ENCODE results near the gene FECH.
"Not testable (repeated sequence)": the region's sequence is repeated elsewhere in the genome, so short reads cannot be mapped to it uniquely, and the experiment has no call there.

The FECH gene

DNA sequence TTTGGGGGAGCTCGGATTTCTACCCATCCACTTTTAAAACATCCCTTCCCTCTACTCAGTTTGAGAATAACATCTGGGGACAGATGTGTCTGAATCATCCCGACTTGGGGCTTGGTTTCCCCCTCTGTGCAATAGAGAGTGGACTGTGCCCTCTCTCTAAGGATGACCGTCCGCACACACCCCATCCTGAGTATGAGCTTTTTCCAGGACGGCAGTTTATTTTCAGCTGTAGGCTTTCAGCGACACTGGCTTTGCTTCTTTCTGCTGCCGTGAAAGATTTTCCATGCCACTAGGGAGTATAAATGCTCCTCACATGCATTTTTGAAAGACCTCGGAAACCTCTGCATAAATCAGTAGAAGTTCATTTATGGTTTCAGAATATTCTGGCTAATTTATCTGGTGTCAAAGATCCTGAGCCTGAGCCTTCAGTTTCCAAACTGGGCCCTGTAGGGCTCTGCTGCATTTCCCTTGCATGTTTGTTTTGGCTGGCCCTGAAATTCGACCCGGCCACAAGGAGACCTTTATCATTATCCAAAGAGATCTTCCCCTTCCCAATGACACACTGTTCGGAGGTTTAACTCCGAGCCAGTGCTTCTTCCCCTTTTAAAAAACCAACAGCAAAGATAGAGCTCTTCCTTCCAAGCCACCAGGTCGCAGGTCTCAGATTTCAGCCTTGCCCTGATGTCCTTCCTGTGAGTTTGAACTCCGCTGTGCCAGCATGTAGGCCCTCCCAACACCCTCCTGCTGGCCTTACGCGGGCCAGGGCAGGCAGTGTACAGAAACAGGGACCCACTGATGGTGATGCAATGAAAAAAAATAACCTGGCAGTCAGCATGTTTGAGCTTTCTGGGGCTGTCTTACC lies 53.3 kb downstream of the FECH start:
- no peak for DNase-seq (ENCODE audit: low spot score)

DNA sequence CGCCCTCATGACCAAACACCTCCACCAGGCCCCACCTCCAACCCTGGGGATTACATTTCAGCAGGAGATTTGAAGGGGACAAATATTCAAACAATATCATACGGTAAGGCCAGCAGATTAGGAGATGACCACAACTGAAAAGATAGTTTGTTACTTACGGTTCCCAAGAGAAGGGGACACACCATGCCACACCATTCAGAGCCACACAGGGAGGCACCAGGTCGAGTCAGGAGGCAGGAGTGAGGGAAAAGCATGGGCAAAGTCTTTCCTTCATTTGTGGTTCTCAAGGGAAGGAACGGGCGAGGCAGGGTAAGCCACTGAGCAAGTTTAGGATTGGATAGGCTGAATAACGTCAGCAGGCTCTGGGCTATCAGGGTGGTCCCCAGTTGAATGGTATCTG lies 57.4 kb downstream of the FECH start:
- no peak for DNase-seq (ENCODE audit: low spot score)

DNA sequence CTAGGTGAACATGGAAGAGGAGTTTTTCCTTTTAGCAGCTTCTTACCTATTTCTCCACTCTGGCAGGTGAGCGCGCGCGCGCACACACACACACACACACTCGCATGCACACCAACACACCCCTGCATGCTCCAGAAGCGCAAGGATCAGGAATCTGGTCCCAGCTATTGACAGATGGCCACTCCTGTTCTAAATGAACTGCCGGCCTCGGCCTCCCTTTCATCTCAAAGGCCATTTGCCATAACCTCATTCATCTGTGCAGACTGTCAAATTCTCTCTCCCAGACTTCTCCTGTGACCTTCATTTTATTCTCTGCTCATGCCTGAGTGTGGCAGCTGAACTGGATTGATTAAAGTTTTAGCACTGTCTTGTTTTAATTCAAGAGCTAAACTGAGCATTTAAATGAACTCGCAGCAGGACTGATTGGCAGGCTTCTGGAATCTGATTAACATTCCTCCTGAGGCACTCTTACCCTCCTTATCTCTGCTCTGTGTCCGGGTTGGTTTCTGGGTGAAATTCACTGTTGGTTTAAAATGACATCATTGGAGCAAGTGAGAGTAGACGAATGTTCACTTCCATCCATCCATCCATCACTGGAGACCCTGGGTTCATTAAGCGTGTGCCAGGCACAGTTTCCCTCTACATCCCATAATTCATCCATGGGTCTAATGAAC lies 58.8 kb downstream of the FECH start:
- DNase-seq (ENCODE audit: low spot score) = no peak

DNA sequence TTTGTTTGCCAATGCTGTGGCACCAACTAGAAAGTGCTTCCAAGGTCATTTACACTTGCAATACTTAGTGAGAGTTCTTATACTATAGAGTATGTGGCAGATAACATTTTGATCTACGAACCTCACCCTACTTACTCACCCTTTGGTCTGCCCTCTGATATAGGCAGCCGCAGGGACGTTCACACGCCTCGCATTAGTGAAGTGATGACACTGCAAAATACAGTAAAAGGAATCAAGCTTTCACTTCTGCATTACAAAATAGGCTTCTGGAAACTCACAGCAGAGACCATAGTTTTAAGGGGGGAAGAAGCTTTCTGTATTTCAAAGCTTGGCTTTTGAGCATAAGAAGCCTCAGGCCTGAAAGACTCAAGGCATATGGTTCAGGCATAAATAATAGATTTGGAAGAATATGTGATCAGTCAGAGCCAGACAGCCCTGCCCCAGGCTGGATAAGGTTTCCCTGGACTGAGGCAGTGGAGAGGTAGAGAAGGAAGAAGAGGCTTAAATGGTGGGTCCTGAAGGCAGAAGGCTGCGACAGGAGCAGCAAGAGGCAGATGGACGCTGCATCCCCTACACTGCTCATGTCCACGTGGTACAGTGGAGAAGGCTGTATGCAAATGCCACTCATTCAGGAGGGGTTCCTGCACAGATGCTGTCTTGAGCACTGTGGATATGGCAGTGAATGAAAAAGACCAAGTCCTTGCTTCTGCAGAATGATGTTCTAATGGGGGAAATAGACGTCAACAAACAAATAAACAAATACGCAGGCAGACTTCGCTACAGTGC lies 63.1 kb downstream of the FECH start:
- DNase-seq (ENCODE audit: low spot score) = no peak

DNA sequence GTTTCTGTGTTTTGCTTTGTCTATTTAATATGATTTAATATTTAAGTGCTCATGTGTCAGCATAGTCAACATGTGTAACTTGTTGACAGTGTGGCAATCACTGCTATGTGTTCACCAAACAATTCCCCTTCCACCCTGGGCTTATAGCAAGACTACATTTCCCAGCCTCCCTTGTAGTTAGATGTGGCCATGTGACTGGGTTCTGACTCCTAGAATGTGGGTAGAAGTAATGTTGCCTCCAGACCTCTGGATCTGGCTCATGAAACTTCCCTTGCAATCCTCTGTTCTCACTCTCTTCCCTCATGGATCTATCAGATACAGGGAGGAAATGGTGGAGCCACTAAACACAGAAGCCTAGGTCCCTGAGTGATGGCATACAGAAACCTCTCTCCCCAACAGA lies 64.2 kb downstream of the FECH start:
- DNase-seq (ENCODE audit: low spot score) = not testable (repeated sequence)

DNA sequence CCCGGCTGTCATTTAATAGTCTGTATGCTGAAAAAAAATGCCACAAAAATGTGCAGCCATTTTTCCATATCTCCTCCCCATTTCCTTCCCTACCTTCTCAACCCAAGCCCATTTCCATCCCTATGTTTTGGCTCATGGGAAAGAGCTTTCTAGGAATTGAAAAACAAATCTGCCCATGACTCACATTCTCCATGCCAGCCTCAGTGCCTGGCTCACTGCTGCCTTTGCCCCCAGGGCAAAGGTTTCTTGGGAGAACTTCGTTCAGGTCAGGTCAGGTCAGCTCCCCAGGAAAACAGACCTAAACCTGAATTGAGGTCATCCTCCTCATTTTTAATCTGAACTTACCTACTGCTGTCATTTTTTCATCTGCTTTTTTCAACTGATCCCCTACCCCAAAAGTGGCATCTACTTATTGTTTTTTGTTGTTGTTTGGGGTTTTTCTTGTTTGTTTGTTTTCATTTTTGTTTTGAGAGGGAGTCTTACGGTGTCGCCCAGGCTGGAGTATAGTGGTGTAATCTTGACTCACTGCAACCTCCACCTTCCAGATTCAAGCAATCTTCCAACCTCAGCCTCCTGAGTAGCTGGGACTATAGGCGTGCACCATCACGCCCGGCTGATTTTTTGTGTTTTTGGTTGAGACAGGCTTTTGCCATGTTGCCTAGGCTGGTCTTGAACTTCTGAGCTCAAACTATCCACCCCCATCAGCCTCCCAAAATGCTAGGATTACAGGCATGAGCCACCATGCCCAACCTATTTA lies 66.7 kb downstream of the FECH start:
- DNase-seq (ENCODE audit: low spot score) = no peak

DNA sequence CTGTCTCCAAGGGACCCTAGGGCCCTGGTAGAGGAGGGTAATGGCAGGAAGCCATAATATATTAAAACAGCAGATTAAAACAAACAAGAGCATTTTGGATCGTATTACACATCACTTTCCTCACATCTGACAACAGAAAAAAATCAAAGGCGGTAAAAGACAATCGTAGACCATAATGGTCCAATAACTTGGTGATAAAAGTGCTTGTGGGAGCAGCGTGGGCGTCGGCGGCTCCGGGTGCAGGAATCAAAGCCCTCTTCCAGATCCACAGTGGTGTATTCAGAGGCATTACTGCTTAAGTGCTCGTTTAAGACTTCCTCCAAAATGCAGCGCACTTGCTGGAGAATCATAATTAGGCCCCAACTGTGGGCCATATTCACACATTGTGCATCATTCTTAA lies 68.0 kb downstream of the FECH start:
- no peak for DNase-seq (ENCODE audit: low spot score)

DNA sequence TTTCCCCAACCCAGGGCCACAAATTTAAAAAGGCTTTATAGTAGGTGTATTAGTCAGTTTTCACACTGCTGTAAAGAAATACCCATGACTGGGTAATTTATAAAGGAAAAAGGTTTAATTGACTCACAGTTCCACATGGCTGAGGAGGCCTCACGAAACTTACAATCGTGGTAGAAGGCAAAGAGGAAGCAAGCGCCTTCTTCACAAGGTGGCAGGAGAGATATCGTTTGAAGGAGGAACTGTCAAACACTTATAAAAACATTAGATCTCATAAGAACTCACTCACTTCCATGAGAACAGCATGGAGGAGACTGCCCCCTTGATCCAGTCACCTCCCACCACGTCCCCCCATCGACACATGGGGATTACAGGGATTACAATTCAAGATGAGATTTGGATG lies 70.4 kb downstream of the FECH start:
- DNase-seq (ENCODE audit: low spot score) = no peak

DNA sequence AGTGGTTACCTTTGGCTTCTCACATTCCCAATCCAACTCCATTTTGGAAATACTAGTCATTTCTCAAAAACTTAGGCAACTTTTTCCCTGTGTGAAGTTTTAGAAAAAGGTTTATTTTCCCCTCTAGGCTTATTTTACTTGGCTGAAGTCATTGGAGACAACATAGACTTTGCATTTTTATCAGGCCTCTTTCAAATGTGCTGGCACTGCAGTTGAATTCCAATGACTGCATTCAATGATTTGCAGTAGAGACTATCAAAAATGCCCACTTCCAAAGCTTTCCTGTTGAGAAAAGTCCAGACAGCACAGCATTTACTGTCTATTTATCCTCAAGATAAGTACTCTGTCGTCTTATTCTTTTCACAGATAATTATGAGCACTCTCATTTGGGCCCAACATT lies 81.3 kb downstream of the FECH start:
- no peak for DNase-seq (ENCODE audit: low spot score)

DNA sequence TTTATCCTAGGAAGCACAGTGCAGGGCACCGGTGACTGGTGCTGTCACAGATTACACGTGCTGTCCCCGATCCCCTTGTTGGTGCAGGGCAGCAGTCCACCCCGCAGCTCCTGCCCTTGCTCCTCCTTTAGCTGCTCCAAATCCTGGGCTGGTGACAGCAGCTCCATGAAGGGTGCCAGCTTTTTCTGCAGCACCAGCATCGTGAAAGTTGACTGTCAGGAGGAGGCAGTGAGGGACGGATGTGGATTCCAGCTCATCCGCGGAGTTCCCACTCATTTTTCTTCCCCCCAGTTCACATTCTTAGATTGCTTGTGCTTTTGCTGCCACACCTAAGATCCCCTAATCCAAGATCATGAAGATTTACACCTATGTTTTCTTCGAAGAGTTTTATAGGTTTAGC lies 83.9 kb downstream of the FECH start:
- DNase-seq (ENCODE audit: low spot score) = no peak

DNA sequence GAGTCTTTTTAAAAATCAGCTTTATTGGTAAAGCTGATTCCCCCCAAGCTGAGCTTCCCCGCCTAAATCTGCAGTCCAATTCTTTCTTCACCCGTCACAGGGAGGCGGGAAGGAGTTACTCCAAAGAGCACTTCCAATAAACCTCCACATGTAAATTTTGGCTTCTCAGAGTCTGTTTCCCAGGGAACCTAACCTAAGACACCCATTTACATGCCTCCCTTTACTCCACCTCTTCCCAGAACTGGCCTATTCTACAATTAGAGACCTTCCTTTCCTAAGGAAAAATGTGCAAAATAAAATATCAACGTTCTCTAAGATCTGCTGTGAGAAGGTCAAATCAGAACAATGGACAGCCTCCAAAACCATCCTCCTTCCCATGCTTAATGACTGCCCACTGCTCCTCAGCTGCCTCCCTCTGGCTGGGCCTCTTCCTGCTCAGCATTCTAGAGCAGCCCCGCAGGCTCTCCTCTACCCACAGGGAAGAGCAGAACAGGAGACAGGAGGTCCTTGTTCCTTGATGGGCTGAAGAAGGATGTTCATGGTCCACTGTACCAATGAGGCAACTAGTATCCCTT lies 87.7 kb downstream of the FECH start:
- DNase-seq (ENCODE audit: low spot score) = no peak
